H1 (cell line): ENCODE results near the gene SCIMP. TPM values are rescaled to one million over a fixed set of nuclear protein-coding genes. Genes with fewer than 3 reads are reported as not detected.

ENCODE experiments used
- CTCF ChIA-PET: fragments of 300-600 bp; sonication (Branson Sonifier 250); formaldehyde crosslinking; loops from one replicate; lab custom pipeline; 2021; ENCODE audit not compliant: partially characterized antibody; lab: Charles Lee
- POLR2A ChIA-PET: fragments of 300-600 bp; sonication (Branson Sonifier 250); formaldehyde crosslinking; loops from one replicate; lab custom pipeline; 2021; ENCODE audit warnings: inconsistent platforms; ENCODE audit not compliant: partially characterized antibody; lab: Charles Lee
- DNase-seq, 2 experiments: peaks; one replicate each; pipeline versions ENCODE4 v3.0.0 to v3.0.0-alpha.2; 2010 to 2022; ENCODE audit warnings: low spot score in 2 of 2, low read depth in 1 of 2, mixed read lengths in 1 of 2
- FAIRE-seq: peaks from 2 replicates; lab custom pipeline; 2011; peaks lifted over from hg19 to GRCh38; lab: Jason Lieb, UNC
- H2AFZ ChIP-seq: 2 replicates; pipeline ENCODE4 v1.8.1; 2012; ENCODE audit warnings: low read length, inconsistent platforms
- H2AK5ac ChIP-seq: 2 replicates; pipeline ENCODE4 v1.6.1; 2013; ENCODE audit warnings: low read depth, low read length
- H2BK120ac ChIP-seq: replicated peaks from 2 replicates; pipeline ENCODE3; 2013; ENCODE audit warnings: low read depth, low read length, inconsistent platforms
- H2BK12ac ChIP-seq: 2 replicates; pipeline ENCODE4 v1.6.1; 2013; ENCODE audit warnings: low read depth, low read length
- H2BK15ac ChIP-seq: 2 replicates; pipeline ENCODE4 v1.6.1; 2013; ENCODE audit warnings: low read length
- H2BK20ac ChIP-seq: 2 replicates; pipeline ENCODE4 v1.6.1; 2013; ENCODE audit warnings: low read length
- H2BK5ac ChIP-seq: 2 replicates; pipeline ENCODE4 v1.6.1; 2013; ENCODE audit warnings: low read depth, low read length
- H3K14ac ChIP-seq: 2 replicates; pipeline ENCODE4 v1.6.1; 2013; ENCODE audit warnings: inconsistent platforms; ENCODE audit not compliant: insufficient read length
- H3K18ac ChIP-seq: 2 replicates; pipeline ENCODE4 v1.6.1; 2013; ENCODE audit warnings: low read length; ENCODE audit errors: extremely low read depth
- H3K23ac ChIP-seq: 2 replicates; pipeline ENCODE4 v1.6.1; 2013; ENCODE audit warnings: inconsistent platforms; ENCODE audit not compliant: insufficient read length
- H3K23me2 ChIP-seq: 2 replicates; pipeline ENCODE4 v1.6.1; 2013; ENCODE audit warnings: low read depth, low read length
- H3K27ac ChIP-seq: 2 replicates; pipeline ENCODE4 v1.6.1; 2011; ENCODE audit warnings: low read depth, low read length, inconsistent platforms
- H3K27me3 ChIP-seq, 4 experiments: replicated peaks in 1 of 4; 1 replicate in 1 of 4; 2 replicates in 3 of 4; pipeline versions ENCODE4 v1.6.1 to v1.8.1; 2011 to 2013; ENCODE audit warnings: low read length in 3 of 4, mild to moderate bottlenecking in 3 of 4, inconsistent platforms in 2 of 4, mixed read lengths in 2 of 4, moderate library complexity in 1 of 4; ENCODE audit not compliant: control insufficient read depth in 3 of 4, insufficient read depth in 3 of 4; ENCODE audit errors: extremely low read depth in 1 of 4
- H3K36me3 ChIP-seq, 4 experiments: 2 replicates each; pipeline versions ENCODE4 v1.6.1 to v1.8.1; 2011 to 2013; ENCODE audit warnings: mild to moderate bottlenecking in 4 of 4, low read length in 3 of 4, moderate library complexity in 2 of 4, control low read depth in 1 of 4, inconsistent platforms in 1 of 4; ENCODE audit not compliant: insufficient read depth in 4 of 4, control insufficient read depth in 2 of 4
- H3K4ac ChIP-seq: replicated peaks from 2 replicates; pipeline ENCODE3; 2013; ENCODE audit warnings: low read length, low read depth, mixed read lengths, inconsistent platforms; ENCODE audit not compliant: insufficient read length
- H3K4me1 ChIP-seq, 4 experiments: replicated peaks in 1 of 4; 1 replicate in 1 of 4; 2 replicates in 3 of 4; pipeline versions ENCODE4 v1.6.1 to v1.8.1; 2011 to 2013; ENCODE audit warnings: low read length in 3 of 4, inconsistent platforms in 2 of 4, mixed read lengths in 1 of 4; ENCODE audit not compliant: insufficient read depth in 4 of 4, control insufficient read depth in 3 of 4
- H3K4me2 ChIP-seq, 2 experiments: 2 replicates each; pipeline versions ENCODE4 v1.6.1 to v1.8.1; 2011 to 2013; ENCODE audit warnings: low read depth in 2 of 2, low read length in 2 of 2, control low read depth in 1 of 2, inconsistent platforms in 1 of 2, mild to moderate bottlenecking in 1 of 2; ENCODE audit not compliant: insufficient read depth in 1 of 2
- H3K4me3 ChIP-seq, 4 experiments: fragments of 200-600, 300-600 bp in 1 of 4; sonication (generic), shearing (Covaris generic), sonication (Bioruptor Twin) in 1 of 4; 2 replicates each; pipeline versions ENCODE4 v1.5.1 to v1.8.1; 2011 to 2016; ENCODE audit warnings: low read length in 4 of 4, low read depth in 3 of 4, control low read depth in 2 of 4, inconsistent platforms in 2 of 4, mild to moderate bottlenecking in 2 of 4, mixed read lengths in 1 of 4, moderate library complexity in 1 of 4; ENCODE audit not compliant: insufficient read depth in 2 of 4; ENCODE audit errors: extremely low read depth in 1 of 4
- H3K56ac ChIP-seq: replicated peaks from 2 replicates; pipeline ENCODE3; 2013; ENCODE audit warnings: low read depth, mild to moderate bottlenecking, mixed read lengths, low read length, inconsistent platforms; ENCODE audit not compliant: insufficient read length
- H3K79me1 ChIP-seq: 2 replicates; pipeline ENCODE4 v1.6.1; 2013; ENCODE audit warnings: low read depth, low read length, control low read depth
- H3K79me2 ChIP-seq, 2 experiments: 2 replicates each; pipeline versions ENCODE4 v1.6.1 to v1.8.1; 2012 to 2013; ENCODE audit warnings: low read length in 2 of 2, mild to moderate bottlenecking in 2 of 2, inconsistent platforms in 1 of 2; ENCODE audit not compliant: insufficient read depth in 2 of 2, control insufficient read depth in 1 of 2
- H3K9ac ChIP-seq, 4 experiments: replicated peaks in 1 of 4; 1 replicate in 1 of 4; 2 replicates in 3 of 4; pipeline versions ENCODE4 v1.6.1 to v1.8.1; 2011 to 2013; ENCODE audit warnings: low read depth in 3 of 4, low read length in 3 of 4, control low read depth in 2 of 4, mild to moderate bottlenecking in 2 of 4, moderate library complexity in 2 of 4, inconsistent platforms in 1 of 4; ENCODE audit errors: extremely low read depth in 1 of 4
- H3K9me3 ChIP-seq, 2 experiments: 2 replicates each; pipeline versions ENCODE4 v1.6.1 to v1.8.1; 2012 to 2013; ENCODE audit warnings: mild to moderate bottlenecking in 2 of 2, moderate library complexity in 2 of 2, control low read depth in 1 of 2, inconsistent platforms in 1 of 2, low read depth in 1 of 2, low read length in 1 of 2, mixed read lengths in 1 of 2; ENCODE audit not compliant: insufficient read depth in 2 of 2
- H4K20me1 ChIP-seq, 2 experiments: replicated peaks in 1 of 2; 2 replicates each; pipeline versions ENCODE3 to v1.8.1; 2011 to 2013; ENCODE audit warnings: inconsistent platforms in 2 of 2, low read length in 2 of 2, mild to moderate bottlenecking in 1 of 2; ENCODE audit not compliant: insufficient read depth in 2 of 2, control insufficient read depth in 1 of 2
- H4K5ac ChIP-seq: 2 replicates; pipeline ENCODE4 v1.6.1; 2013; ENCODE audit warnings: low read length, low read depth, mixed read lengths, inconsistent platforms; ENCODE audit not compliant: insufficient read length
- H4K8ac ChIP-seq: 2 replicates; pipeline ENCODE4 v1.8.0; 2013; ENCODE audit warnings: mild to moderate bottlenecking, moderate library complexity, low read length, inconsistent platforms; ENCODE audit not compliant: insufficient read depth; ENCODE audit errors: extremely low read depth
- H4K91ac ChIP-seq: replicated peaks from 2 replicates; pipeline ENCODE3; 2013; ENCODE audit warnings: low read length, mixed read lengths, inconsistent platforms; ENCODE audit not compliant: insufficient read length
- CBX5 ChIP-seq: fragments of 300-800, 300-1000 bp; sonication (generic); IDR thresholded peaks from 2 replicates; pipeline ENCODE4 v1.7.1; 2016; ENCODE audit warnings: antibody characterized with exemption, low read length, low read depth
- EZH2 ChIP-seq: fragments of 200-600 bp; sonication (generic); IDR thresholded peaks from 2 replicates; pipeline ENCODE4 v1.7.1; 2012; ENCODE audit warnings: low read depth, mild to moderate bottlenecking, moderate library complexity, low read length, inconsistent platforms; ENCODE audit not compliant: severe bottlenecking
- RFX5 ChIP-seq: IDR thresholded peaks from 2 replicates; pipeline ENCODE4 v1.6.1; 2011; ENCODE audit warnings: low read depth, low read length, improper control_type of control experiment, borderline replicate concordance
- SIX5 ChIP-seq: IDR thresholded peaks from 2 replicates; pipeline ENCODE4 v1.6.1; 2011; ENCODE audit warnings: mild to moderate bottlenecking, low read depth, low read length
- whole genome bisulfite sequencing, 2 experiments: shearing (Covaris generic) in 1 of 2; methylation state at CpG; one replicate each; pipeline versions ENCODE4 v1.1.6 to v1.1.7; 2013 to 2015; ENCODE audit warnings: low lambda C conversion rate in 2 of 2, mixed read lengths in 2 of 2, inconsistent platforms in 1 of 2, low coverage in 1 of 2, missing lambda C conversion rate in 1 of 2; ENCODE audit not compliant: insufficient replicate concordance in 2 of 2, insufficient coverage in 1 of 2, insufficient read length in 1 of 2; ENCODE audit errors: extremely low coverage in 1 of 2, missing lambda C conversion rate in 1 of 2; 5-methylcytosine and 5-hydroxymethylcytosine counted together
- polyA plus RNA-seq, 7 experiments: library from polyadenylated mRNA; depleted of rRNA in 3 of 7; stranded (reverse) in 5 of 7; unstranded in 2 of 7; fragments of >200 nt in 5 of 7; fragments of 200-250 nt in 2 of 7; gene quantifications; 1 replicate in 5 of 7; 2 replicates in 1 of 7; 4 replicates in 1 of 7; pipeline versions ENCODE4 v1.2.1 to v1.2.3, GENCODE V29; 2011 to 2013; ENCODE audit warnings: missing spikeins in 2 of 7, mixed read lengths in 2 of 7
- total RNA-seq: library from RNA; stranded (reverse); fragmentation: NEBNext Ultra II Directional; extraction: Animal tissue kit (Norgen Biotek cat#: 25700); gene quantifications from 2 replicates; pipeline ENCODE4 v1.2.1, GENCODE V29; 2021

The SCIMP gene
- total and polyA plus RNA-seq, 2 of the 8 experiments (the other 6 are each of a cell fraction or from before 2014, with no cell fraction given) = not detected

GRCh38 chr17:5247621-5248020 lies 13.0 kb upstream of the SCIMP start:
- CTCF ChIA-PET = interaction anchor here (1.7 to 4.2 kb wide), 3 partner anchors 8 to 114 kb away, joined by 4 to 33 read pairs (median 7); no protein-coding TSS in a partner anchor
- WGBS, 2 experiments = 96% methylated on average over 8 of the region's 8 CpGs; no CpG with 5 or more reads in 1 of the 2 experiments
- FAIRE-seq = no peak

More at GRCh38 chr17:5247621-5248020, 13.0 kb upstream of the SCIMP start:
- no peak overlapping the region for H4K91ac ChIP-seq
- no peak overlapping the region for H3K4me2 ChIP-seq
- no peaks in the 10 kb centered on the region; a peak in 1 of 7 replicates for H3K4me1 ChIP-seq
- H3K36me3 ChIP-seq = no peaks in the 10 kb centered on the region
- no peak overlapping the region for H2BK12ac ChIP-seq
- no peaks in the 10 kb centered on the region for H3K23me2 ChIP-seq
- H3K27ac ChIP-seq = no peak overlapping the region
- H2AFZ ChIP-seq = no peak overlapping the region
- no peak for TF ChIP-seq RFX5
- TF ChIP-seq CBX5 = no peak
- no peak for TF ChIP-seq EZH2
- no peak for TF ChIP-seq SIX5
- H3K18ac ChIP-seq = no peak overlapping the region
- DNase-seq = no peak
- no peaks in the 10 kb centered on the region for H4K20me1 ChIP-seq
- no peak overlapping the region for H3K4ac ChIP-seq
- H3K27me3 ChIP-seq = no peaks in the 10 kb centered on the region
- H3K56ac ChIP-seq = no peak overlapping the region
- no peak overlapping the region for H2BK15ac ChIP-seq
- no peak overlapping the region for H2BK5ac ChIP-seq
- H3K23ac ChIP-seq = no peak overlapping the region
- H4K5ac ChIP-seq = no peak overlapping the region
- no peaks in the 10 kb centered on the region for H3K9me3 ChIP-seq
- H2BK20ac ChIP-seq = no peak overlapping the region
- no peak overlapping the region for H3K9ac ChIP-seq
- no peaks in the 10 kb centered on the region for H3K79me2 ChIP-seq
- no peak overlapping the region for H4K8ac ChIP-seq
- no peak overlapping the region for H3K14ac ChIP-seq
- no peak overlapping the region for H2BK120ac ChIP-seq
- no peak overlapping the region for H3K4me3 ChIP-seq
- H3K79me1 ChIP-seq = no peaks in the 10 kb centered on the region
- POLR2A ChIA-PET = interaction anchor here (0.9 kb wide), 1 partner anchor 34 kb away, joined by 6 read pairs; the partner anchor contains the start of gene RABEP1
- H2AK5ac ChIP-seq = no peak overlapping the region
